CD4-positive, CD25-positive, alpha-beta regulatory T cell (primary cell): ENCODE measurements around the gene CEP97. TPM values are rescaled to one million over a fixed set of nuclear protein-coding genes. Genes with fewer than 3 reads are reported as not detected.
A peak's percentile ranks its signal among the peaks of the same experiment; 100 is the strongest.
"Not testable (repeated sequence)": the region's sequence is repeated elsewhere in the genome, so short reads cannot be mapped to it uniquely, and the experiment has no call there.

Experiments
- ATAC-seq, 2 donors: fragments of 150-1000 bp; cut with Tn5 transposase; one replicate each; pipeline ENCODE4 v1.10.0; 2021; ENCODE audit warnings: low read depth in 2 of 2, moderate number of reproducible peaks in 2 of 2, moderate library complexity in 1 of 2
- DNase-seq, 3 donors: peaks; one replicate each; pipeline versions ENCODE4 v3.0.0 to v3.0.0-alpha.2; 2012 to 2022; ENCODE audit warnings: mixed read lengths in 1 of 3
- H3K27ac ChIP-seq: one replicate; pipeline ENCODE4 v1.7.0; 2013; ENCODE audit warnings: mild to moderate bottlenecking, low read length; ENCODE audit not compliant: insufficient read depth, poor library complexity, severe bottlenecking
- H3K27me3 ChIP-seq: one replicate; pipeline ENCODE4 v1.7.0; 2013; ENCODE audit warnings: low read length; ENCODE audit not compliant: control insufficient read depth, insufficient read depth
- H3K36me3 ChIP-seq: one replicate; pipeline ENCODE4 v1.7.0; 2013; ENCODE audit warnings: mild to moderate bottlenecking, low read length, moderate library complexity; ENCODE audit not compliant: control insufficient read depth, insufficient read depth
- H3K4me1 ChIP-seq: 2 replicates; pipeline ENCODE4 v1.7.0; 2013; ENCODE audit warnings: mild to moderate bottlenecking, low read length; ENCODE audit not compliant: insufficient read depth, control insufficient read depth, poor library complexity, severe bottlenecking
- H3K4me3 ChIP-seq: one replicate; pipeline ENCODE4 v1.7.0; 2013; ENCODE audit warnings: low read depth, mild to moderate bottlenecking, low read length, moderate library complexity
- H3K9me3 ChIP-seq, 2 experiments: 1 replicate in 1 of 2; 2 replicates in 1 of 2; pipeline ENCODE4 v1.7.0; 2013; ENCODE audit warnings: low read length in 2 of 2, mild to moderate bottlenecking in 1 of 2, moderate library complexity in 1 of 2; ENCODE audit not compliant: control insufficient read depth in 2 of 2
- H3K27ac Mint-ChIP-seq, 3 donors: one replicate each; pipeline ENCODE4 v1.8.0; 2020 to 2022; ENCODE audit warnings: mild to moderate bottlenecking in 3 of 3, mixed read lengths in 3 of 3, moderate library complexity in 2 of 3
- H3K27me3 Mint-ChIP-seq: one replicate; pipeline ENCODE4 v1.8.0; 2022; ENCODE audit warnings: mild to moderate bottlenecking, mixed read lengths
- H3K36me3 Mint-ChIP-seq: one replicate; pipeline ENCODE4 v1.8.0; 2020; ENCODE audit warnings: mixed read lengths
- H3K4me1 Mint-ChIP-seq, 4 donors: one replicate each; pipeline ENCODE4 v1.8.0; 2020 to 2022; ENCODE audit warnings: mixed read lengths in 4 of 4, mild to moderate bottlenecking in 1 of 4
- H3K4me3 Mint-ChIP-seq, 4 donors: one replicate each; pipeline ENCODE4 v1.8.0; 2020 to 2022; ENCODE audit warnings: mild to moderate bottlenecking in 4 of 4, mixed read lengths in 4 of 4, moderate library complexity in 3 of 4
- H3K9me3 Mint-ChIP-seq, 7 donors: one replicate each; pipeline ENCODE4 v1.8.0; 2020 to 2022; ENCODE audit warnings: mixed read lengths in 7 of 7, mild to moderate bottlenecking in 3 of 7, moderate library complexity in 2 of 7
- polyA plus RNA-seq, 4 donors: library from polyadenylated mRNA; unstranded; fragments of 300-500 nt; fragmentation: Illumina TruSeq; gene quantifications; one replicate each; pipeline ENCODE4 v1.2.3, GENCODE V29; 2021
- total RNA-seq: library from RNA; stranded (reverse); gene quantifications from one replicate; pipeline ENCODE4 v1.2.3, GENCODE V29; 2022

Gene CEP97
- total RNA-seq, result 15.2 TPM
- 1 to 10 TPM; 4.8 to 8.3 (median 6.4) TPM for polyA plus RNA-seq

GRCh38 chr3:101724329-101725193 lies at the start of gene CEP97:
CEP97 (plus strand) TSS chr3:101724614; CDS start chr3:101724677, 63 bp downstream.
- H3K9me3 Mint-ChIP-seq, result no peaks in the 10 kb centered on the region
- ATAC-seq (peak; percentile 96), DNase-seq (peak; percentile 81 to 95 (median 90))
- H3K4me3 ChIP-seq, result peak within 1 kb of the TSS; percentile 99
- no peaks in the 10 kb centered on the region for H3K9me3 ChIP-seq
- H3K27ac ChIP-seq, result peak within 1 kb of the TSS; percentile 78
- H3K4me3 Mint-ChIP-seq, result peak within 1 kb of the TSS; percentile 98 to 99 (median 98)
- no peaks in the 10 kb centered on the region for H3K27me3 Mint-ChIP-seq
- peaks cover 16% of the 10 kb centered on the region for H3K36me3 Mint-ChIP-seq
- H3K4me1 Mint-ChIP-seq, result peaks cover 31 to 65% (median 45%) of the 10 kb centered on the region in 4 donors
- peaks cover 22% of the 10 kb centered on the region for H3K36me3 ChIP-seq
- H3K4me1 ChIP-seq, result peaks cover 44% of the 10 kb centered on the region
- H3K27ac Mint-ChIP-seq, result peak within 1 kb of the TSS; percentile 92 to 98 (median 98)
- no peaks in the 10 kb centered on the region for H3K27me3 ChIP-seq

GRCh38 chr3:101675709-101676215 lies 48.7 kb upstream of the CEP97 start:
- Mint-ChIP-seq H3K4me3 (peak overlapping the region; percentile 95 to 100 (median 97)), H3K27ac (peak overlapping the region; percentile 93 to 99 (median 97)), H3K9me3 (no peaks in the 10 kb centered on the region), H3K36me3 (peaks cover 23% of the 10 kb centered on the region), H3K27me3 (peaks cover 6% of the 10 kb centered on the region), H3K4me1 (peaks cover 23 to 57% (median 44%) of the 10 kb centered on the region in 4 donors)
- Histone ChIP-seq H3K27ac (peak overlapping the region; percentile 99), H3K36me3 (peaks cover 20% of the 10 kb centered on the region), H3K4me1 (peaks cover 28% of the 10 kb centered on the region), H3K9me3 (no peaks in the 10 kb centered on the region), H3K4me3 (peak overlapping the region; percentile 93), H3K27me3 (no peaks in the 10 kb centered on the region)
- ATAC-seq (no peak), DNase-seq (no peak)

GRCh38 chr3:101676216-101676764 lies 48.1 kb upstream of the CEP97 start:
- Histone ChIP-seq H3K4me3 (peak overlapping the region; percentile 99), H3K4me1 (peaks cover 28% of the 10 kb centered on the region), H3K9me3 (no peaks in the 10 kb centered on the region), H3K27me3 (no peaks in the 10 kb centered on the region), H3K27ac (peak overlapping the region; percentile 99), H3K36me3 (peaks cover 20% of the 10 kb centered on the region)
- Mint-ChIP-seq H3K27ac (peak overlapping the region; percentile 93 to 99 (median 98)), H3K9me3 (no peaks in the 10 kb centered on the region), H3K27me3 (peaks cover 6% of the 10 kb centered on the region), H3K36me3 (peaks cover 24% of the 10 kb centered on the region), H3K4me1 (peaks cover 28 to 62% (median 44%) of the 10 kb centered on the region in 4 donors), H3K4me3 (peak overlapping the region; percentile 95 to 100 (median 97))
- ATAC-seq (peak; percentile 84 to 87), DNase-seq (peak; percentile 92 to 97 (median 93))

GRCh38 chr3:101676765-101677435 lies 47.5 kb upstream of the CEP97 start, which contains the start of gene ZBTB11:
ZBTB11 (minus strand) TSS chr3:101677132; CDS start chr3:101676914, 218 bp downstream.
- peak within 1 kb of the TSS; percentile 93 to 99 (median 98) for H3K27ac Mint-ChIP-seq
- H3K4me3 ChIP-seq, result peak within 1 kb of the TSS; percentile 99
- DNase-seq (peak; percentile 100), ATAC-seq (peak; percentile 73 to 74)
- peaks cover 6% of the 10 kb centered on the region for H3K27me3 Mint-ChIP-seq
- no peaks in the 10 kb centered on the region for H3K9me3 Mint-ChIP-seq
- peaks cover 20% of the 10 kb centered on the region for H3K36me3 ChIP-seq
- peak within 1 kb of the TSS; percentile 99 for H3K27ac ChIP-seq
- H3K36me3 Mint-ChIP-seq, result peaks cover 22% of the 10 kb centered on the region
- peaks cover 26 to 61% (median 43%) of the 10 kb centered on the region in 4 donors for H3K4me1 Mint-ChIP-seq
- peaks cover 28% of the 10 kb centered on the region for H3K4me1 ChIP-seq
- H3K27me3 ChIP-seq, result no peaks in the 10 kb centered on the region
- H3K4me3 Mint-ChIP-seq, result peak within 1 kb of the TSS; percentile 95 to 100 (median 97)
- no peaks in the 10 kb centered on the region for H3K9me3 ChIP-seq

- Histone ChIP-seq H3K36me3 (peaks cover 27% of the 10 kb centered on the region), H3K4me1 (peaks cover 28% of the 10 kb centered on the region), H3K27ac (peak overlapping the region; percentile 99), H3K27me3 (no peaks in the 10 kb centered on the region), H3K4me3 (peak overlapping the region; percentile 99), H3K9me3 (no peaks in the 10 kb centered on the region)
- H3K4me1 Mint-ChIP-seq, result peaks cover 25 to 60% (median 41%) of the 10 kb centered on the region in 4 donors
- no peak for DNase-seq
- peak overlapping the region; percentile 93 to 99 (median 98) for H3K27ac Mint-ChIP-seq
- peaks cover 6% of the 10 kb centered on the region for H3K27me3 Mint-ChIP-seq
- H3K9me3 Mint-ChIP-seq, result no peaks in the 10 kb centered on the region
- H3K4me3 Mint-ChIP-seq, result peak overlapping the region; percentile 95 to 100 (median 97)
- no peak for ATAC-seq
- H3K36me3 Mint-ChIP-seq, result peaks cover 17% of the 10 kb centered on the region
Observed at GRCh38 chr3:101677436-101678286, 46.8 kb upstream of the CEP97 start.

- Histone ChIP-seq H3K4me1 (peaks cover 27% of the 10 kb centered on the region), H3K36me3 (peaks cover 38% of the 10 kb centered on the region)
- not testable (repeated sequence) for ATAC-seq, H3K27me3 Mint-ChIP-seq, H3K27ac Mint-ChIP-seq, H3K27me3 ChIP-seq, H3K27ac ChIP-seq, H3K9me3 Mint-ChIP-seq, H3K4me3 Mint-ChIP-seq, DNase-seq, H3K4me3 ChIP-seq, H3K9me3 ChIP-seq
- Mint-ChIP-seq H3K36me3 (peaks cover 12% of the 10 kb centered on the region), H3K4me1 (peaks cover 19 to 57% (median 33%) of the 10 kb centered on the region in 4 donors)
Observed at GRCh38 chr3:101678837-101679236, 45.6 kb upstream of the CEP97 start.
